SK-N-SH treated with all-trans-retinoic acid at 6 μM for 48 hours (cell line): ENCODE measurements around the gene PGK1.

Source experiments
- ATAC-seq: fragments of 200-7000 bp; cut with Tn5 transposase; 3 replicates; pipeline ENCODE4 v1.9.1; 2020; ENCODE audit warnings: mild to moderate bottlenecking, moderate library complexity
- ARNTL ChIP-seq: fragments of 450-650 bp; formaldehyde crosslinking; IDR thresholded peaks from 2 replicates; pipeline ENCODE4 v1.5.0; 2020; ENCODE audit warnings: low read depth, mild to moderate bottlenecking, moderate library complexity, borderline replicate concordance
- BACH2 ChIP-seq: fragments of 250-450 bp; sonication (Bioruptor Pico); IDR thresholded peaks from 2 replicates; pipeline ENCODE4 v1.9.0; 2021; ENCODE audit warnings: mild to moderate bottlenecking, borderline replicate concordance
- CREB5 ChIP-seq: fragments of 250-450 bp; sonication (Bioruptor Pico); IDR thresholded peaks from 2 replicates; pipeline ENCODE4 v1.5.1; 2020; ENCODE audit warnings: low read depth, mild to moderate bottlenecking, moderate library complexity
- CSRNP3 ChIP-seq: fragments of 250-450 bp; sonication (Bioruptor Pico); IDR thresholded peaks from 2 replicates; pipeline ENCODE4 v1.5.1; 2021; ENCODE audit warnings: mild to moderate bottlenecking, moderate library complexity
- ESRRG ChIP-seq: fragments of 250-450 bp; sonication (Bioruptor Pico); IDR thresholded peaks from 2 replicates; pipeline ENCODE4 v1.6.1; 2021; ENCODE audit warnings: mild to moderate bottlenecking
- GLIS3 ChIP-seq: fragments of 250-450 bp; sonication (Bioruptor Pico); IDR thresholded peaks from 2 replicates; pipeline ENCODE4 v1.5.0; 2020; ENCODE audit warnings: mild to moderate bottlenecking, moderate library complexity
- ISL1 ChIP-seq: fragments of 250-450 bp; sonication (Bioruptor Pico); IDR thresholded peaks from 2 replicates; pipeline ENCODE4 v2.1.2; 2022; ENCODE audit warnings: mild to moderate bottlenecking, moderate library complexity
- OSR1 ChIP-seq: fragments of 250-450 bp; sonication (Bioruptor Pico); IDR thresholded peaks from 2 replicates; pipeline ENCODE4 v1.8.0; 2022; ENCODE audit warnings: moderate library complexity, mild to moderate bottlenecking, inconsistent platforms
- PATZ1 ChIP-seq: fragments of 250-450 bp; sonication (Bioruptor Pico); IDR thresholded peaks from 2 replicates; pipeline ENCODE4 v1.8.0; 2020; ENCODE audit warnings: mild to moderate bottlenecking, moderate library complexity, borderline replicate concordance
- POU6F1 ChIP-seq: fragments of 250-450 bp; sonication (Bioruptor Pico); IDR thresholded peaks from 2 replicates; pipeline ENCODE4 v1.8.0; 2021; ENCODE audit warnings: low read depth, mild to moderate bottlenecking, moderate library complexity, borderline replicate concordance
- PPARA ChIP-seq: fragments of 250-450 bp; sonication (Bioruptor Pico); IDR thresholded peaks from 2 replicates; pipeline ENCODE4 v1.5.0; 2020; ENCODE audit warnings: mild to moderate bottlenecking, borderline replicate concordance
- RARB ChIP-seq: fragments of 250-450 bp; sonication (Bioruptor Pico); IDR thresholded peaks from 2 replicates; pipeline ENCODE4 v1.8.0; 2021; ENCODE audit warnings: mild to moderate bottlenecking, moderate library complexity
- SNAI2 ChIP-seq: fragments of 250-450 bp; sonication (Bioruptor Pico); IDR thresholded peaks from 2 replicates; pipeline ENCODE4 v1.5.0; 2020; ENCODE audit warnings: mild to moderate bottlenecking, moderate library complexity
- TCF4 ChIP-seq: fragments of 250-450 bp; sonication (Bioruptor Pico); IDR thresholded peaks from 2 replicates; pipeline ENCODE4 v1.8.0; 2021; ENCODE audit warnings: mild to moderate bottlenecking, moderate library complexity, borderline replicate concordance
- TOX ChIP-seq: fragments of 250-450 bp; sonication (Bioruptor Pico); IDR thresholded peaks from 2 replicates; pipeline ENCODE4 v1.8.0; 2021; ENCODE audit warnings: mild to moderate bottlenecking, moderate library complexity, borderline replicate concordance
- TSHZ2 ChIP-seq: fragments of 250-450 bp; sonication (Bioruptor Pico); IDR thresholded peaks from 2 replicates; pipeline ENCODE4 v1.5.0; 2020; ENCODE audit warnings: mild to moderate bottlenecking, moderate library complexity
- ZC3H10 ChIP-seq: fragments of 250-450 bp; sonication (Bioruptor Pico); IDR thresholded peaks from 2 replicates; pipeline ENCODE4 v1.5.1; 2021; ENCODE audit warnings: mild to moderate bottlenecking, moderate library complexity
- ZFP30 ChIP-seq: fragments of 450-650 bp; formaldehyde crosslinking; IDR thresholded peaks from 2 replicates; pipeline ENCODE4 v1.5.0; 2022; ENCODE audit warnings: mild to moderate bottlenecking, moderate library complexity
- ZNF565 ChIP-seq: fragments of 450-650 bp; formaldehyde crosslinking; conservative IDR thresholded peaks from 2 replicates; pipeline ENCODE4 v1.5.0; 2020; ENCODE audit warnings: low read depth, mild to moderate bottlenecking, moderate library complexity
- ZNF70 ChIP-seq: fragments of 450-650 bp; formaldehyde crosslinking; IDR thresholded peaks from 2 replicates; pipeline ENCODE4 v1.5.0; 2020; ENCODE audit warnings: mild to moderate bottlenecking, moderate library complexity
- ZNF8 ChIP-seq: fragments of 450-650 bp; formaldehyde crosslinking; IDR thresholded peaks from 2 replicates; pipeline ENCODE4 v1.5.0; 2020; ENCODE audit warnings: mild to moderate bottlenecking, moderate library complexity

Gene PGK1

GRCh38 chrX:78116766-78117165 is 12.7 kb downstream of the PGK1 start:
- TF ChIP-seq ESRRG (no peak), BACH2 (no peak), ZFP30 (CRISPR knock-in tag) (no peak), CREB5 (CRISPR knock-in tag) (no peak), PATZ1 (CRISPR knock-in tag) (no peak), ISL1 (CRISPR knock-in tag) (no peak), PPARA (CRISPR knock-in tag) (no peak), OSR1 (no peak), CSRNP3 (CRISPR knock-in tag) (no peak), ZC3H10 (CRISPR knock-in tag) (no peak)
- TF ChIP-seq, all 23 proteins: peak for 0

GRCh38 chrX:78118628-78119027 is 14.6 kb downstream of the PGK1 start:
- TF ChIP-seq TCF4 (CRISPR knock-in tag) (no peak), RARB (CRISPR knock-in tag) (no peak), ZFP30 (CRISPR knock-in tag) (no peak), GLIS3 (no peak), BACH2 (no peak), ZNF70 (CRISPR knock-in tag) (no peak), OSR1 (no peak), POU6F1 (CRISPR knock-in tag) (no peak), TOX (CRISPR knock-in tag) (no peak), CSRNP3 (CRISPR knock-in tag) (no peak), ZNF565 (CRISPR knock-in tag) (no peak), CREB5 (CRISPR knock-in tag) (no peak), PATZ1 (CRISPR knock-in tag) (no peak), ESRRG (no peak), ZNF8 (CRISPR knock-in tag) (no peak), SNAI2 (CRISPR knock-in tag) (no peak), TSHZ2 (no peak), PPARA (CRISPR knock-in tag) (no peak), ARNTL (CRISPR knock-in tag) (no peak)
- no peak for ATAC-seq

More at GRCh38 chrX:78116766-78117165, 12.7 kb downstream of the PGK1 start:
- no peak for ATAC-seq
